A549 (cell line): Measurements from ENCODE around the gene AUTS2. TPM values are rescaled to one million over a fixed set of nuclear protein-coding genes. Genes with fewer than 3 reads are reported as not detected.

Experiments used
- ATAC-seq, 2 experiments: fragments of 200-7000 bp in 1 of 2; fragments of >200 bp in 1 of 2; cut with Nextera tagmentation in 1 of 2; cut with Tn5 transposase in 1 of 2; 3 replicates each; pipeline versions ENCODE4 v1.8.0 to v1.9.1; 2018 to 2020; ENCODE audit warnings: mild to moderate bottlenecking in 1 of 2, moderate library complexity in 1 of 2
- CTCF ChIA-PET: fragments of 300-600 bp; sonication (Branson Sonifier 250); formaldehyde crosslinking; extraction: SDS; loops from one replicate; lab custom pipeline; 2021; ENCODE audit warnings: antibody characterized with exemption, inconsistent platforms; lab: Yijun Ruan, JAX
- POLR2A ChIA-PET: fragments of 350-600 bp; formaldehyde crosslinking; extraction: SDS; loops from one replicate; lab custom pipeline; 2021; ENCODE audit warnings: antibody characterized with exemption, inconsistent platforms; lab: Yijun Ruan, JAX
- DNase-seq, 2 experiments: peaks; one replicate each; pipeline versions ENCODE4 v3.0.0 to v3.0.0-alpha.2; 2011 to 2016; ENCODE audit warnings: low read depth in 1 of 2, low spot score in 1 of 2
- FAIRE-seq: peaks from 2 replicates; lab custom pipeline; 2011; peaks lifted over from hg19 to GRCh38; lab: Jason Lieb, UNC
- H3K27ac ChIP-seq, 2 experiments: fragments of >200 bp; sonication (Bioruptor Twin); formaldehyde crosslinking; 3 replicates each; pipeline ENCODE4 v1.5.1; 2016 to 2017
- H3K4me1 ChIP-seq: fragments of >200 bp; sonication (Bioruptor Twin); formaldehyde crosslinking; 3 replicates; pipeline ENCODE4 v1.6.1; 2016
- H3K4me2 ChIP-seq: fragments of >200 bp; sonication (Bioruptor Twin); formaldehyde crosslinking; 3 replicates; pipeline ENCODE4 v1.6.1; 2016
- H3K4me3 ChIP-seq: fragments of >200 bp; sonication (Bioruptor Twin); formaldehyde crosslinking; 3 replicates; pipeline ENCODE4 v1.5.1; 2016
- H3K9me3 ChIP-seq: fragments of >200 bp; sonication (Bioruptor Twin); formaldehyde crosslinking; 3 replicates; pipeline ENCODE4 v1.6.1; 2016
- CHD2 ChIP-seq: fragments of 150-350 bp; IDR thresholded peaks from 2 replicates; pipeline ENCODE4 v1.6.1; 2014; ENCODE audit warnings: low read length; ENCODE audit not compliant: partially characterized antibody
- CHD4 ChIP-seq: fragments of 200-600 bp; sonication (generic); IDR thresholded peaks from 2 replicates; pipeline ENCODE4 v1.6.1; 2016; ENCODE audit warnings: antibody characterized with exemption, mild to moderate bottlenecking, borderline replicate concordance
- ELK1 ChIP-seq: fragments of 150-350 bp; IDR thresholded peaks from 2 replicates; pipeline ENCODE4 v1.6.1; 2014; ENCODE audit warnings: low read depth, mild to moderate bottlenecking, low read length
- FOXS1 ChIP-seq: fragments of 250-450 bp; sonication (Bioruptor Pico); IDR thresholded peaks from 2 replicates; pipeline ENCODE4 v1.5.0; 2020; ENCODE audit warnings: mild to moderate bottlenecking, moderate library complexity
- HEYL ChIP-seq: fragments of 250-450 bp; sonication (Bioruptor Pico); IDR thresholded peaks from 2 replicates; pipeline ENCODE4 v1.8.0; 2021; ENCODE audit warnings: mild to moderate bottlenecking, moderate library complexity
- HOXA7 ChIP-seq: fragments of 250-450 bp; sonication (Bioruptor Pico); IDR thresholded peaks from 2 replicates; pipeline ENCODE4 v1.5.0; 2020; ENCODE audit warnings: mild to moderate bottlenecking, moderate library complexity
- HOXB5 ChIP-seq: fragments of 250-450 bp; sonication (Bioruptor Pico); IDR thresholded peaks from 2 replicates; pipeline ENCODE4 v1.5.0; 2020; ENCODE audit warnings: mild to moderate bottlenecking, moderate library complexity
- JUN ChIP-seq, 2 experiments: fragments of >200 bp; sonication (Bioruptor Twin); formaldehyde crosslinking; IDR thresholded peaks; 2 replicates in 1 of 2; 3 replicates in 1 of 2; pipeline ENCODE4 v1.6.1; 2016 to 2017
- KDM1A ChIP-seq: fragments of 200-600 bp; sonication (generic); IDR thresholded peaks from 2 replicates; pipeline ENCODE4 v1.6.1; 2016; ENCODE audit warnings: low read depth, mild to moderate bottlenecking
- NFE2L2 ChIP-seq: fragments of 150-350 bp; conservative IDR thresholded peaks from 2 replicates; pipeline ENCODE4 v1.6.1; 2014; ENCODE audit warnings: low read length
- NPAS2 ChIP-seq: fragments of 250-450 bp; sonication (Bioruptor Pico); IDR thresholded peaks from 2 replicates; pipeline ENCODE4 v1.8.0; 2022; ENCODE audit warnings: mild to moderate bottlenecking, moderate library complexity, borderline replicate concordance
- PHF8 ChIP-seq: fragments of 200-600 bp; sonication (generic); IDR thresholded peaks from 2 replicates; pipeline ENCODE4 v1.6.1; 2016; ENCODE audit warnings: low read depth, mild to moderate bottlenecking, antibody characterized with exemption, moderate library complexity, borderline replicate concordance
- POLR2A ChIP-seq: IDR thresholded peaks from 2 replicates; pipeline ENCODE4 v1.6.1; 2012; ENCODE audit warnings: mild to moderate bottlenecking, low read length
- POLR2AphosphoS2 ChIP-seq: conservative IDR thresholded peaks from 2 replicates; pipeline ENCODE4 v1.6.1; 2012; ENCODE audit warnings: low read length, improper control_type of control experiment, inconsistent platforms
- RCOR1 ChIP-seq: fragments of 150-350 bp; IDR thresholded peaks from 2 replicates; pipeline ENCODE4 v1.6.1; 2014; ENCODE audit warnings: antibody characterized with exemption, low read length, low read depth
- RFX5 ChIP-seq: fragments of 450-650 bp; IDR thresholded peaks from 2 replicates; pipeline ENCODE4 v1.7.1; 2014; ENCODE audit warnings: antibody characterized with exemption, mild to moderate bottlenecking, moderate library complexity
- RNF2 ChIP-seq: fragments of 200-600 bp; sonication (generic); IDR thresholded peaks from 2 replicates; pipeline ENCODE4 v1.6.1; 2016; ENCODE audit warnings: low read depth, mild to moderate bottlenecking, antibody characterized with exemption, moderate library complexity, borderline replicate concordance
- TP53 ChIP-seq: fragments of 250-450 bp; sonication (Bioruptor Pico); IDR thresholded peaks from 2 replicates; pipeline ENCODE4 v1.5.0; 2021; ENCODE audit warnings: mild to moderate bottlenecking, moderate library complexity
- USF2 ChIP-seq: fragments of 450-650 bp; IDR thresholded peaks from 2 replicates; pipeline ENCODE4 v1.6.1; 2014; ENCODE audit warnings: antibody characterized with exemption
- polyA plus RNA-seq, 4 experiments: library from polyadenylated mRNA; depleted of rRNA in 3 of 4; stranded (reverse); fragments of >200 nt; fragmentation: RNase III in 1 of 4; extraction: RNeasy Plus Mini Kit Qiagen cat#74134 plus additional on column Dnase treatment in 1 of 4; gene quantifications; 2 replicates in 3 of 4; 3 replicates in 1 of 4; pipeline ENCODE4 v1.2.3, GENCODE V29; 2011 to 2017
- TF ChIP-seq, protein P1 (sequence below): IDR thresholded peaks from 2 replicates; pipeline ENCODE4 v1.6.1; 2012
- TF ChIP-seq, protein P2 (sequence below): fragments of 250-450 bp; sonication (Bioruptor Pico); IDR thresholded peaks from 2 replicates; pipeline ENCODE4 v1.5.0; 2020; ENCODE audit warnings: low read depth, mild to moderate bottlenecking, moderate library complexity
- TF ChIP-seq, protein P3 (sequence below): fragments of >200 bp; sonication (Bioruptor Twin); formaldehyde crosslinking; IDR thresholded peaks from 3 replicates; pipeline ENCODE4 v1.5.1; 2016
- TF ChIP-seq, protein P4 (sequence below): fragments of 200-600 bp; sonication (generic); IDR thresholded peaks from 2 replicates; pipeline ENCODE4 v1.6.1; 2016; ENCODE audit warnings: antibody characterized with exemption, mild to moderate bottlenecking, moderate library complexity

AUTS2 gene
- polyA plus RNA-seq, 2 of the 4 experiments (the other 2 are of a cell fraction), result 1.6 to 3.6 TPM

GRCh38 chr7:70033226-70033625 is 435.0 kb downstream of the AUTS2 start:
- TF ChIP-seq, protein P1, sequence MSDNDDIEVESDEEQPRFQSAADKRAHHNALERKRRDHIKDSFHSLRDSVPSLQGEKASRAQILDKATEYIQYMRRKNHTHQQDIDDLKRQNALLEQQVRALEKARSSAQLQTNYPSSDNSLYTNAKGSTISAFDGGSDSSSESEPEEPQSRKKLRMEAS, result no peak
- TF ChIP-seq JUN (IDR thresholded peaks at IDR 0.05) (no peak), PHF8 (no peak), RCOR1 (no peak), POLR2AphosphoS2 (no peak), KDM1A (no peak), NPAS2 (CRISPR knock-in tag) (no peak), CHD2 (no peak), RFX5 (no peak), FOXS1 (no peak), RNF2 (no peak), POLR2A (no peak), HOXB5 (CRISPR knock-in tag) (no peak), CHD4 (no peak), NFE2L2 (no peak), HEYL (no peak)
- TF ChIP-seq, protein P2, sequence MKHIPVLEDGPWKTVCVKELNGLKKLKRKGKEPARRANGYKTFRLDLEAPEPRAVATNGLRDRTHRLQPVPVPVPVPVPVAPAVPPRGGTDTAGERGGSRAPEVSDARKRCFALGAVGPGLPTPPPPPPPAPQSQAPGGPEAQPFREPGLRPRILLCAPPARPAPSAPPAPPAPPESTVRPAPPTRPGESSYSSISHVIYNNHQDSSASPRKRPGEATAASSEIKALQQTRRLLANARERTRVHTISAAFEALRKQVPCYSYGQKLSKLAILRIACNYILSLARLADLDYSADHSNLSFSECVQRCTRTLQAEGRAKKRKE, result no peak
- TF ChIP-seq, protein P3, sequence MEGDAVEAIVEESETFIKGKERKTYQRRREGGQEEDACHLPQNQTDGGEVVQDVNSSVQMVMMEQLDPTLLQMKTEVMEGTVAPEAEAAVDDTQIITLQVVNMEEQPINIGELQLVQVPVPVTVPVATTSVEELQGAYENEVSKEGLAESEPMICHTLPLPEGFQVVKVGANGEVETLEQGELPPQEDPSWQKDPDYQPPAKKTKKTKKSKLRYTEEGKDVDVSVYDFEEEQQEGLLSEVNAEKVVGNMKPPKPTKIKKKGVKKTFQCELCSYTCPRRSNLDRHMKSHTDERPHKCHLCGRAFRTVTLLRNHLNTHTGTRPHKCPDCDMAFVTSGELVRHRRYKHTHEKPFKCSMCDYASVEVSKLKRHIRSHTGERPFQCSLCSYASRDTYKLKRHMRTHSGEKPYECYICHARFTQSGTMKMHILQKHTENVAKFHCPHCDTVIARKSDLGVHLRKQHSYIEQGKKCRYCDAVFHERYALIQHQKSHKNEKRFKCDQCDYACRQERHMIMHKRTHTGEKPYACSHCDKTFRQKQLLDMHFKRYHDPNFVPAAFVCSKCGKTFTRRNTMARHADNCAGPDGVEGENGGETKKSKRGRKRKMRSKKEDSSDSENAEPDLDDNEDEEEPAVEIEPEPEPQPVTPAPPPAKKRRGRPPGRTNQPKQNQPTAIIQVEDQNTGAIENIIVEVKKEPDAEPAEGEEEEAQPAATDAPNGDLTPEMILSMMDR, result no peak
- ATAC-seq (no peak), DNase-seq (no peak), FAIRE-seq (no peak)
- H3K4me1 ChIP-seq, result no peaks in the 10 kb centered on the region
- ChIA-PET CTCF (interaction anchor here (1.8 kb wide), 1 partner anchor 9 kb away, joined by 6 read pairs; no protein-coding TSS in a partner anchor), POLR2A (no interaction called here)
- no peak overlapping the region for H3K4me3 ChIP-seq
- H3K4me2 ChIP-seq, result no peak overlapping the region
- 0 out of 3 replicates have a peak, but pooled peaks cover 3% of the 10 kb centered on the region for H3K9me3 ChIP-seq
- no peak overlapping the region for H3K27ac ChIP-seq

GRCh38 chr7:70034999-70035398 is 436.7 kb downstream of the AUTS2 start:
- Histone ChIP-seq H3K4me3 (no peak overlapping the region), H3K4me2 (no peak overlapping the region), H3K27ac (no peak overlapping the region), H3K4me1 (no peaks in the 10 kb centered on the region), H3K9me3 (0 out of 3 replicates have a peak, but pooled peaks cover 3% of the 10 kb centered on the region)
- CTCF ChIA-PET, result no interaction called here
- TF ChIP-seq USF2 (no peak), HOXB5 (CRISPR knock-in tag) (no peak), CHD4 (no peak), ELK1 (no peak), TP53 (no peak), POLR2AphosphoS2 (no peak), HOXA7 (CRISPR knock-in tag) (no peak), RFX5 (no peak)
- TF ChIP-seq, protein P4, sequence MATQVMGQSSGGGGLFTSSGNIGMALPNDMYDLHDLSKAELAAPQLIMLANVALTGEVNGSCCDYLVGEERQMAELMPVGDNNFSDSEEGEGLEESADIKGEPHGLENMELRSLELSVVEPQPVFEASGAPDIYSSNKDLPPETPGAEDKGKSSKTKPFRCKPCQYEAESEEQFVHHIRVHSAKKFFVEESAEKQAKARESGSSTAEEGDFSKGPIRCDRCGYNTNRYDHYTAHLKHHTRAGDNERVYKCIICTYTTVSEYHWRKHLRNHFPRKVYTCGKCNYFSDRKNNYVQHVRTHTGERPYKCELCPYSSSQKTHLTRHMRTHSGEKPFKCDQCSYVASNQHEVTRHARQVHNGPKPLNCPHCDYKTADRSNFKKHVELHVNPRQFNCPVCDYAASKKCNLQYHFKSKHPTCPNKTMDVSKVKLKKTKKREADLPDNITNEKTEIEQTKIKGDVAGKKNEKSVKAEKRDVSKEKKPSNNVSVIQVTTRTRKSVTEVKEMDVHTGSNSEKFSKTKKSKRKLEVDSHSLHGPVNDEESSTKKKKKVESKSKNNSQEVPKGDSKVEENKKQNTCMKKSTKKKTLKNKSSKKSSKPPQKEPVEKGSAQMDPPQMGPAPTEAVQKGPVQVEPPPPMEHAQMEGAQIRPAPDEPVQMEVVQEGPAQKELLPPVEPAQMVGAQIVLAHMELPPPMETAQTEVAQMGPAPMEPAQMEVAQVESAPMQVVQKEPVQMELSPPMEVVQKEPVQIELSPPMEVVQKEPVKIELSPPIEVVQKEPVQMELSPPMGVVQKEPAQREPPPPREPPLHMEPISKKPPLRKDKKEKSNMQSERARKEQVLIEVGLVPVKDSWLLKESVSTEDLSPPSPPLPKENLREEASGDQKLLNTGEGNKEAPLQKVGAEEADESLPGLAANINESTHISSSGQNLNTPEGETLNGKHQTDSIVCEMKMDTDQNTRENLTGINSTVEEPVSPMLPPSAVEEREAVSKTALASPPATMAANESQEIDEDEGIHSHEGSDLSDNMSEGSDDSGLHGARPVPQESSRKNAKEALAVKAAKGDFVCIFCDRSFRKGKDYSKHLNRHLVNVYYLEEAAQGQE, result no peak
- DNase-seq, result no peak
- no peak for FAIRE-seq
- POLR2A ChIA-PET, result interaction anchor here (0.5 kb wide), 1 partner anchor 682 kb away, joined by 3 read pairs; no protein-coding TSS in a partner anchor
- ATAC-seq, result no peak
